T follicular helper cell (primary cell): ENCODE results near the gene KMT2A.

Experiments used
- DNase-seq: peaks from one replicate; pipeline ENCODE4 v3.0.0-alpha.2; 2020; ENCODE audit warnings: low read depth

Gene KMT2A

GRCh38 chr11:118488480-118489109 is 52.3 kb downstream of the KMT2A start:
- DNase-seq, result peak; percentile 72

GRCh38 chr11:118491041-118491440 is 54.7 kb downstream of the KMT2A start:
- no peak for DNase-seq

DNA sequence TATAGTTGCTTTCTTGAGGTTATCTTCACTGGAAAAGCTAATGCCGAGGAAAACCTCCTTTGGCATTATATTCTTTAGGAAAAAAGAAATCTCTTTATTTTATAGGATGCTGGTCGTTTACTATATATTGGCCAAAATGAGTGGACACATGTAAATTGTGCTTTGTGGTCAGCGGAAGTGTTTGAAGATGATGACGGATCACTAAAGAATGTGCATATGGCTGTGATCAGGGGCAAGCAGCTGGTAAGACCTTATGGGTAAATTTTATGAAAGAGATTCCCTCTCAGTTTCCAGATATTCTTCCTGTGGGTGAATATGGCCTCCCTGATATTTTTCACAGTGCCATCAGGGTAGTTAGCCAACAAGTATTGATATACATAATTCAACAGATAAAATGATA is 61.5 kb downstream of the KMT2A start:
- DNase-seq, result no peak

GRCh38 chr11:118503216-118503615 is 66.9 kb downstream of the KMT2A start:
- no peak for DNase-seq

- DNase-seq, result no peak
Observed at GRCh38 chr11:118511601-118512000, 75.3 kb downstream of the KMT2A start.

- DNase-seq, result no peak
Observed at GRCh38 chr11:118514103-118514502, 77.8 kb downstream of the KMT2A start.

DNA sequence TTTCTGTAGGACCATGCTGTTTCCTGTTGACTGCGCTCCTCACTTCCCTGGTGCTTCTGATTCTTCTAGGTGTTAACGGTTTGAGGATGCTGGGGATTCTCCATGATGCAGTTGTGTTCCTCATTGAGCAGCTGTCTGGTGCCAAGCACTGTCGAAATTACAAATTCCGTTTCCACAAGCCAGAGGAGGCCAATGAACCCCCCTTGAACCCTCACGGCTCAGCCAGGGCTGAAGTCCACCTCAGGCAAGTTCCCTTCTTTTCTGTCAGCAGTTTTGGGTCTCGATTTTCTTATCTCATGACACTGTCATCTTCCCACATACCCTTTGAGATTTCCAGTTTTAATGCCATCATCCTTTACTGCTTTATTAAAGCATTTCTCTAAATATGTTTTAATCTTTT is 83.3 kb downstream of the KMT2A start:
- no peak for DNase-seq

- no peak for DNase-seq
Observed at GRCh38 chr11:118521892-118522311, 85.6 kb downstream of the KMT2A start.

- DNase-seq, result no peak
Observed at GRCh38 chr11:118522571-118523072, 86.3 kb downstream of the KMT2A start.

DNA sequence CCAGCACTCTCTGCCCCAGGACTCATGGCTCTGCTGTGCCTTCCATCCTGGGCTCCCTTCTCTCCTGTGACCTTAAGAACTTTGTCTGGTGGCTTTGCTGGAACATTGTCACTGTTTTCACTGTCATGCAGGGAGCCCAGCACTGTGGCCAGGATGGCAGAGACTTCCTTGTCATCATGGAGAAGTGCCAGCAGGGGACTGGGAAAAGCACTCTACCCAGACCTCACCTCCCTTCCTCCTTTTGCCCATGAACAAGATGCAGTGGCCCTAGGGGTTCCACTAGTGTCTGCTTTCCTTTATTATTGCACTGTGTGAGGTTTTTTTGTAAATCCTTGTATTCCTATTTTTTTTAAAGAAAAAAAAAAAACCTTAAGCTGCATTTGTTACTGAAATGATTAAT is 88.1 kb downstream of the KMT2A start:
- DNase-seq, result no peak

DNA sequence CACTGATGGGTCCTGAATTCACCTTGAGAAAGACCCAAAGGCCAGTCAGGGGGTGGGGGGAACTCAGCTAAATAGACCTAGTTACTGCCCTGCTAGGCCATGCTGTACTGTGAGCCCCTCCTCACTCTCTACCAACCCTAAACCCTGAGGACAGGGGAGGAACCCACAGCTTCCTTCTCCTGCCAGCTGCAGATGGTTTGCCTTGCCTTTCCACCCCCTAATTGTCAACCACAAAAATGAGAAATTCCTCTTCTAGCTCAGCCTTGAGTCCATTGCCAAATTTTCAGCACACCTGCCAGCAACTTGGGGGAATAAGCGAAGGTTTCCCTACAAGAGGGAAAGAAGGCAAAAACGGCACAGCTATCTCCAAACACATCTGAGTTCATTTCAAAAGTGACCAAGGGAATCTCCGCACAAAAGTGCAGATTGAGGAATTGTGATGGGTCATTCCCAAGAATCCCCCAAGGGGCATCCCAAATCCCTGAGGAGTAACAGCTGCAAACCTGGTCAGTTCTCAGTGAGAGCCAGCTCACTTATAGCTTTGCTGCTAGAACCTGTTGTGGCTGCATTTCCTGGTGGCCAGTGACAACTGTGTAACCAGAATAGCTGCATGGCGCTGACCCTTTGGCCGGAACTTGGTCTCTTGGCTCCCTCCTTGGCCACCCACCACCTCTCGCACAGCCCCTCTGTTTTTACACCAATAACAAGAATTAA is 88.6 kb downstream of the KMT2A start:
- DNase-seq, result no peak

DNA sequence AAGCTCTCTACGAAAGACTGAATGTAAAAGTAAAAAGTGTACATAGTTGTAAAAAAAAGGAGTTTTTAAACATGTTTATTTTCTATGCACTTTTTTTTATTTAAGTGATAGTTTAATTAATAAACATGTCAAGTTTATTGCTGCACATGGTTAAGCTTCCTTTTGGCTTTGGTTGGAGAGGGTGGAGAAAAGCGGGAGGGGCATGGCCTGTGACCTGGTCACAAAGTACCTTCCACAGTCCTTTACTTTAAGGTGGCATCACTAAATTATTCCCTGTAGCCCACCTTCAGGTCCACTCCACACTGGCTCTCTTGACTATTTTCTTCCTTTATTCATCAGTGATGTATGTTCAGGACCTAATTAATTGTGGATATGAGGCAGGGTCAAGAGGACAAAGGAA is 90.4 kb downstream of the KMT2A start:
- DNase-seq, result no peak

DNA sequence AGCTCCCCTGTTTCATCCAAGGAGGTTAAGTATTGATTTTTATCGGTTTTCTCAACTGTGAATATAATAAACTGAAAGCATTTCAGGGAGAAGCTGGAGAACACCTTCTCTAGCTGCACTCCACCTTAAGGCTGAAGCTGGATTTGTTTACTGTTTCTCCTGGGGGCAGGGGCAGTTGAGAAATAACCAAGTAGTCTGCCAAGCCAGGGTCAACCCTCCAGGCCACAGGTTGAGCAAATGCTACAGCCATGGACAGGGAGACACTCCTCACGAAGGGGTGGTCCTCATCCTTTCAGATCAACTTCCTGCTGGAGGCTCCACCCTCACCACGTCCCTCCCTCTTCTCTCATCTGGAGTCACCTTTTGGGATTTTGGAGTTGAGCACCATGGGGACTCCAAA is 90.8 kb downstream of the KMT2A start, which contains the start of gene TTC36:
TTC36 (plus strand) TSS at position 366 of the 400 bp plus-strand sequence; CDS start at position 387, 21 bp downstream.
- DNase-seq, result no peak

DNA sequence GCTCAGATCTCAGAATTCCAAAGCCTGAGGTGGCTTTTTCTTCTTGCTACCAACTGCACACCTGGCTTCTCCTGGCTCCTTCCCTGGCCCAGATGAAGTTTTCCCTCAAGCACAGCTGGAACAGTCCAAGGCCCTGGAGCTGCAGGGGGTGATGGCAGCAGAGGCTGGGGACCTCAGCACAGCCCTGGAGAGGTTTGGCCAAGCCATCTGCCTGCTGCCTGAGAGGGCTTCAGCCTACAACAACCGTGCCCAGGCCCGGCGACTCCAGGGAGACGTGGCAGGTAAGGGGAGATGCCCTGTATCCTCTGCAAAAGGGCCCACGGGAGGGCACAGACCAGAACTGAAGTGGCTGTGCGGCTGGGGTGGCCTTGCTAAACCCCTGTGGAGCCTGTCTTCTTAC is 92.2 kb downstream of the KMT2A start:
- no peak for DNase-seq

GRCh38 chr11:118529584-118530175 is 93.4 kb downstream of the KMT2A start:
- DNase-seq, result no peak

DNA sequence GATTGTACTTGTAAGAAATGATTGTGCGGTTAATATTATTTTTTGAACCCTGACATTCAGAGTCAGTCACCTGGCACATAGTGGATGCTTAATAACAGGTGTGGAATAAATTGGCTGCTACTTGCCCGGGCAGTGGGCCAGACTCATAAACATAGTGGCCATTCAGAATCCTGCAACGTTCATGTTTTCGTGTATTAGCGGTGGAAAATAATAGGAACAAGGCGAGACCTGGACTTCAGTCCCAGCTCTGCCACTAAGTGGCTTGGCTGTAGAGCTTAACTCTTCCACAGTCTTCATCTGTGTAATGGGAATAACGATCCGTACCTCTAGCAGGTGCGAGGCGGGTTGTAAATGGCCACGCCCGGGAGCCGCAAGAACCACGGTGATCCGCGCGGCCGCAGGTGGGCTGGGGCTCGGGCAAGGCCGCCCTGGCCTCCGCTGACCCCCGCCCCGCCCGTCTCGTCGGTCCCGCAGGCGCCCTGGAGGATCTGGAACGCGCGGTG is 93.9 kb downstream of the KMT2A start:
- no peak for DNase-seq

- DNase-seq, result peak; percentile 60
Observed at GRCh38 chr11:118530683-118531596, 94.6 kb downstream of the KMT2A start, which contains the start of gene TMEM25. Gene TMEM25 (plus strand): TSS chr11:118531192. CDS start chr11:118531802, 610 bp downstream.

DNA sequence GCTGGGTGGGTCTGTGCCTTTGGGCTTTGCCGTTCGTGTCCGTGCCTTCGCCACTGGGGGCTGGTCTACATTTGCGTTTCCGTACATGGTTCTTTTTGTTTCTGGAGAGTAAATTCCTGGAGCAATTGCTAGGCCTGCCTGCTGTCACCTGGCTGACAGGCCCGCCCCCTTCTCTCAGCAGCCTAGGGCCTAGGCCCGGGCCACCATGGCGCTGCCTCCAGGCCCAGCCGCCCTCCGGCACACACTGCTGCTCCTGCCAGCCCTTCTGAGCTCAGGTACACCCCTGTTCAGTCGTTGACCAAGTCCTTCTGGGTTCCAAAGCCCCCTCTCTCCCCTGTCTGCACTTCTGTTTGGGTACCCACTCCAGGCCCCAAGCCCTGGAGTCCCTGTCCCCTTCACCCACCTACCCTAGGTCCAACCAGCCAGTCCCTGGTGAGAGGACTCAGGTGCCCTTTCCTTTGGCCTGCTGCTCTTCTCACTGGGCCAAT is 95.3 kb downstream of the KMT2A start:
- DNase-seq, result no peak

- DNase-seq, result no peak
Observed at GRCh38 chr11:118532091-118532490, 95.8 kb downstream of the KMT2A start.

- no peak for DNase-seq
Observed at GRCh38 chr11:118532852-118533768, 96.8 kb downstream of the KMT2A start.
